ENCODE data around the gene MYO18A.
A peak's percentile ranks its signal among the peaks of the same experiment; 100 is the strongest.

MYO18A gene

DNA sequence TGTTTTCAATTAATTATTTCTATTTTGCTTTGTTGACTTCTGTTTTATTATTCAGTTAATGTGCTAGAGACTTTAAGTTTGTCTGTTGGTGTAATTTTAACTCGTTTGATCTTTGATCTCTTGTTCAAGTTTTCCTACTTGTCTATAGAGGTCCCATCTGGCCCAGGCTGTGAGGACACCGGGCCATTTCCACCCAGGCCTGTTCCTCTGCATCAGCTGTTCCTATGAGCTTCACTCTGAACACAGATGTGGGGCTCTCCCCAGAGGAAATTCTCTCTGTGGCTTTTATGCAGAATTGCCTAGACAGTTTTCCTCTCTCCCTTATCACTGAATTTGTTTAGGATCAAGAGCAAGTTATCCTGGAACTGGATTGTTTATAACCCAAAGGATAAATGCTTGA, 44.7 kb downstream of the MYO18A start:
- H3K4me1 Mint-ChIP-seq = peaks cover 82% of the 10 kb centered on the region
- H3K36me3 Mint-ChIP-seq = peaks cover 51% of the 10 kb centered on the region
- H3K9me3 Mint-ChIP-seq = no peaks in the 10 kb centered on the region
- no peak overlapping the region for H3K4me3 Mint-ChIP-seq
- peak overlapping the region; percentile 68 for H3K27ac Mint-ChIP-seq
- ATAC-seq = no peak
- no peak for DNase-seq (ENCODE audit: low spot score in 2 of 2)

DNA sequence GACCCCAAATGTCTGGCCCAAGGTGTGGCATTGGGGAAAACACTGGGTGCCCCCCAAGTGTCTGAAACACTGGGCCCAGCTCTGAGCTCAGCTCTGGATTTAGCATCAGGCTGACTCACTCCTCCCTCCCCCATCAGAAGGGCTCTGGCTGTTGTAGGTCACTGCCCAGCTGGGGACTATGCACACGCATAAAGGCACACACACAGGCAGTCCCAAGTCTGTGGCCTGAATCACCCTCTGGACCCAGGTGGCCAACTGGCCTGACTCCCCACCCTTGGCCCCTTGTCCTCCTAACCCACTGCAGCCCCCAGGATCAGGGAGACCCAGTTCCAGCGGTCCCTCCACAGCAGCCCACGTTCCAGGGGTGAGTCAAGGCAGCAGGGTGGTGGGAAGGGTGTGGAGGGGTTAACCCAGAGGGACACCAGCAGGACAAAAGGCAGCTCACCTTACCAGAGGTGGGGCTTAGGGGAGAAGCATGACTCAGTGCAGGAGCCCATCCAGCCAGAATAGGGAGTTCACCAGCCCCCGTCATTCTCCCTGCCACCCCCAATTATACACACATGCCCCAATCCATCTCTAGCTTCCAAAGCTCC, 47.0 kb downstream of the MYO18A start:
- Mint-ChIP-seq H3K27ac (peak overlapping the region; percentile 93), H3K4me1 (peaks cover 69% of the 10 kb centered on the region), H3K9me3 (no peaks in the 10 kb centered on the region), H3K36me3 (peaks cover 39% of the 10 kb centered on the region), H3K4me3 (peak overlapping the region; percentile 60)
- ATAC-seq (peak; percentile 55), DNase-seq (ENCODE audit: low spot score in 2 of 2) (no peak)

DNA sequence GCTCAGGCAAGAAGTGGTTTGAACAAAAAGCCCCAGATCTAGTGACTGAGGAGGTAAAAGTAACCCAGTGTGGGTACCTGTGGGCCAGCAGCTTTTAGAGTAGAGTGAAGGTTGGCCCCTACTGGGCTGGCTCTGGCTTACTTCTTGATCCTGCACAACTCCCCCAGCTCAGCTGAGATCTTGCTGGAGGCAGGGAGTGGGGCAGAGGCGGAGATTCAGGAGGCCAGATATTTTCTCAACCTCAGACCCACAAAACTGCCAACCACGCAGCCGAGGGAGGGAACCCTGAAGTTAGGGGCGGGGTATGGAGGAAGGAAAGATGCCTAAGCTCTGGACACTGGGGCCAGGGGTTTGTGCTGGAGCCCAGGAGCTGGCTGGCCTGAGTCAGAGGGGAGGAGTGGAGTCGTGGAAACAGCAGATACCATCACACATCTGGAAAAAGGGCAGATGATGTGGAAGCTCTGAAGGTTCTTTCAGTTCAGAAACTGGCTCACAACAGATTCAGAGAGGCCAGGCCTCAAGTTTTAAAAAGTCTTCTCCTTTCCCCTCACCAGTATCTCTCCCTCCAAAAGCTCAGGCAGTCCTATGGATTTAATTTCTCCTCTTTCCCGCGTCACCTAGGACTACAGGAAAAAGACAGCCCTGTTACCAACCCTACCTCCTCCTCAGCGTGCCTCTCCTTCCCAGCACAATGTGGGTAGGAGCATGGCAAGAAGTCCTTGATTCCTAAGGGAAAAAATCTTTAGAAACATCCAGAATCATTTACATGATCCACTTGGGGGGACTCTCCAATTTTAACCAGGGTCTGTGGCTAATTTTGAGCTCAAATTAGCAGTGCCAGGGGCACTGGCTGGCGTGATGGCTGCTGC, 48.1 kb downstream of the MYO18A start:
- DNase-seq (ENCODE audit: low spot score in 2 of 2) (no peak), ATAC-seq (peak; percentile 60)
- Mint-ChIP-seq H3K9me3 (no peaks in the 10 kb centered on the region), H3K36me3 (peaks cover 39% of the 10 kb centered on the region), H3K4me1 (peaks cover 57% of the 10 kb centered on the region), H3K4me3 (peak overlapping the region; percentile 60), H3K27ac (peak overlapping the region; percentile 93)

DNA sequence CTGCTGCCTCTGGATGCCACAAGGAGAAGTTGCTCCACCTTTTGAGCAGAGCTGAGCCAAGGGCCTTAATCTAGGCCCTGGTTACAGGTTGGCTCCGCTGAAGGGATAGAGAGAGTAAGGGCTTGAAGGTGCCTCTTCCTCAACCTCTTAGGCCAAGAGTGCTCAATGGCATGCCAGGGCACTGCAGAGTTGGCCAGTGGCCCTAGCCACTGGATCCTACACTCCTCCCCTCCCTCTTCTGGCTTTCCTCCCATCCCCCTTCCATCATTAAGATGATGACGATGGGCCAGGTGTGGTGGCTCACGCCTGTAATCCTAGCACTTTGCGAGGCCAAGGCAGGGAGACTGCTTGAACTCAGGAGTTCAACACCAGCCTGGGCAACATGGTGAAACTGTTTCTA, 50.5 kb downstream of the MYO18A start:
- Mint-ChIP-seq H3K4me3 (no peak overlapping the region), H3K4me1 (peaks cover 52% of the 10 kb centered on the region), H3K36me3 (peaks cover 26% of the 10 kb centered on the region), H3K27ac (peak overlapping the region; percentile 67), H3K9me3 (no peaks in the 10 kb centered on the region)
- DNase-seq (ENCODE audit: low spot score in 2 of 2) (no peak), ATAC-seq (no peak)

- peaks cover 19% of the 10 kb centered on the region for H3K36me3 Mint-ChIP-seq
- H3K4me3 Mint-ChIP-seq = no peak overlapping the region
- DNase-seq (ENCODE audit: low spot score in 2 of 2) = no peak
- H3K9me3 Mint-ChIP-seq = no peaks in the 10 kb centered on the region
- H3K4me1 Mint-ChIP-seq = peaks cover 48% of the 10 kb centered on the region
- ATAC-seq = no peak
- no peak overlapping the region for H3K27ac Mint-ChIP-seq
These were observed 52.4 kb downstream of the MYO18A start for GRCh38 chr17:29127840-29128239.

DNA sequence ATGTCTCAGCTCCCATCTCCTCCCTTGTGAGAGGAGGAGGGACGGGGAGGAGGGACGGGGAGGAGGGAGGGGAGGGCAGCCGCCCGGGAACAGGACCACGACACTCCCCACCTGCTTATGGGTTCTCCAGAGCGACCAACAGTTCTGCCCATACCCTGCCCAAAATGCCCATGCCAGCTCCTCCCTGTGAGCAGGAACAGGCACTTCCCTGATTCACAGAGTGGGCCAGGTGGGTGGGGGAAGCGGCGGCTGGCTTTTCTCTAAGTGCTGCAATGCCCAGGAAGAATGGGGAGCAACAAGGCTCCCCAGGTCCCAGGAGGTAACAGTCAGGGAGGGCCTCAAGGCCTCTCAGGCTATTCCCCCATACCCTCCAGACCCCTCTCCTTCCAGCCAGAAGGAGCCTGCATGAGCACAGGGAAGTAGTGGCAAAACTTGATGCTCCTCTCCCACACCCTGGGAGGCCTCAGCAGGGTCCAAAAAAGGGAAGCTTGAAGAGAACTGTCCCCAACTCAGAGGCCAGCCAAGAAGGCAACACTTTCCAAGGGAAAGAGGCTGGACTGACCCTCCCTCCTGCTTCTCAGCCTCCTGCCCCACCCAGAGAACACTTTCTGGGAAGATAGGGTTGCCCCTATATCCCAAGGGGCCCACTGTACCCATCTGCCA, 53.8 kb downstream of the MYO18A start:
- peaks cover 34% of the 10 kb centered on the region for H3K4me1 Mint-ChIP-seq
- ATAC-seq (no peak), DNase-seq (ENCODE audit: low spot score in 2 of 2) (no peak)
- H3K9me3 Mint-ChIP-seq = no peaks in the 10 kb centered on the region
- peak overlapping the region; percentile 84 for H3K27ac Mint-ChIP-seq
- no peak overlapping the region for H3K4me3 Mint-ChIP-seq
- peaks cover 22% of the 10 kb centered on the region for H3K36me3 Mint-ChIP-seq

- peaks cover 26% of the 10 kb centered on the region for H3K4me1 Mint-ChIP-seq
- no peak overlapping the region for H3K4me3 Mint-ChIP-seq
- no peaks in the 10 kb centered on the region for H3K9me3 Mint-ChIP-seq
- DNase-seq (ENCODE audit: low spot score in 2 of 2) (no peak), ATAC-seq (no peak)
- H3K36me3 Mint-ChIP-seq = peaks cover 25% of the 10 kb centered on the region
- peak overlapping the region; percentile 84 for H3K27ac Mint-ChIP-seq
These were observed 54.5 kb downstream of the MYO18A start for GRCh38 chr17:29125651-29126050.

- Mint-ChIP-seq H3K9me3 (no peaks in the 10 kb centered on the region), H3K4me1 (peaks cover 25% of the 10 kb centered on the region), H3K36me3 (peaks cover 32% of the 10 kb centered on the region), H3K4me3 (no peak overlapping the region), H3K27ac (peak overlapping the region; percentile 84)
- DNase-seq (ENCODE audit: low spot score in 2 of 2) (no peak), ATAC-seq (no peak)
These were observed 55.3 kb downstream of the MYO18A start for GRCh38 chr17:29124925-29125273.

- DNase-seq (ENCODE audit: low spot score in 2 of 2) = no peak
- ATAC-seq = peak; percentile 86
- Mint-ChIP-seq H3K36me3 (peaks cover 38% of the 10 kb centered on the region), H3K27ac (peak overlapping the region; percentile 84), H3K9me3 (no peaks in the 10 kb centered on the region), H3K4me3 (no peak overlapping the region), H3K4me1 (peaks cover 25% of the 10 kb centered on the region)
These were observed 55.9 kb downstream of the MYO18A start for GRCh38 chr17:29124135-29124924.

GRCh38 chr17:29123111-29123510, 57.1 kb downstream of the MYO18A start:
- Mint-ChIP-seq H3K9me3 (no peaks in the 10 kb centered on the region), H3K4me1 (peaks cover 19% of the 10 kb centered on the region), H3K36me3 (peaks cover 48% of the 10 kb centered on the region), H3K4me3 (no peak overlapping the region), H3K27ac (peak overlapping the region; percentile 63)
- DNase-seq (ENCODE audit: low spot score in 2 of 2) (no peak), ATAC-seq (no peak)

DNA sequence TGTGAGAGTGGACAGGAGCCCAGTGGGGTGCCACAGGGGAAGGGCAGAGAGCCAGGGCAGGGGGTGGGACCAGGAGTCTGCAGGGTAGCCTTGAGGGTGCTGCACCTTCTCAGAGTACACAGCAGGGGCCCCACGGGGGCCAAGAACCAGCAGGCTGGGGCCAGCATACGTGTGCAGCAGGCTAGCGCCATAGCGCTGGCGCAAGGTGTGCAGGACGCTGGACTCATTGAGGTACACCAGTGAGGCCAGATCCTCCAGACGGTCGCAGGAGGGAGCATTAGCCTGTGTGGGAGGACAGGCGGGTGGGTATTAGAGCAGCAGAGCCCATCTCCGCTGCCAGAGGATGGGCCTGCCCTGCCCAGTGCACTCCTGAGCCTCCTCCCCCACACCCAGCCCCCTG, 58.8 kb downstream of the MYO18A start:
- H3K27ac Mint-ChIP-seq = peak overlapping the region; percentile 63
- ATAC-seq = no peak
- DNase-seq (ENCODE audit: low spot score in 2 of 2) = no peak
- peaks cover 21% of the 10 kb centered on the region for H3K4me1 Mint-ChIP-seq
- no peak overlapping the region for H3K4me3 Mint-ChIP-seq
- peaks cover 56% of the 10 kb centered on the region for H3K36me3 Mint-ChIP-seq
- H3K9me3 Mint-ChIP-seq = no peaks in the 10 kb centered on the region

DNA sequence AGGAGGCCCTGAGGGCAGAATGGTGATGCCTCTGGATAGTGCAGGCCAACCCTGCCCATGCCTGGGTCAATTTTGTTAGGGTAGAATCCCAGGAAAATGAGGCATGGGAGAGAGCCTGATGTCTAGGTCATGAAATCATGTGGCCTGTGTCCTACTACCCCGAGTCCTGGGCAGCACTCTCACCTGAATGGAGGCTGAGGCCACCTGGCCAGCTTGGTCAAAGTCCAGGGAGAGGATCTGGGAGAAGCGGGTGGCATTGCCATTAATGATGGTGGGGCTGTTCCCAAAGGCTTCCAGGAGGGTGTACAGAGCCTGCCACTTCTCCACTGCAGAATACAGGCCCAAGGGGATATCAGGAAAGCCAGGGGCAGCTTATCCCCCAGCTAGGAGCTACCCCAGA, 59.8 kb downstream of the MYO18A start:
- H3K36me3 Mint-ChIP-seq = peaks cover 51% of the 10 kb centered on the region
- peak overlapping the region; percentile 65 for H3K27ac Mint-ChIP-seq
- DNase-seq (ENCODE audit: low spot score in 2 of 2) = no peak
- H3K9me3 Mint-ChIP-seq = no peaks in the 10 kb centered on the region
- H3K4me1 Mint-ChIP-seq = peaks cover 27% of the 10 kb centered on the region
- ATAC-seq = no peak
- no peak overlapping the region for H3K4me3 Mint-ChIP-seq

DNA sequence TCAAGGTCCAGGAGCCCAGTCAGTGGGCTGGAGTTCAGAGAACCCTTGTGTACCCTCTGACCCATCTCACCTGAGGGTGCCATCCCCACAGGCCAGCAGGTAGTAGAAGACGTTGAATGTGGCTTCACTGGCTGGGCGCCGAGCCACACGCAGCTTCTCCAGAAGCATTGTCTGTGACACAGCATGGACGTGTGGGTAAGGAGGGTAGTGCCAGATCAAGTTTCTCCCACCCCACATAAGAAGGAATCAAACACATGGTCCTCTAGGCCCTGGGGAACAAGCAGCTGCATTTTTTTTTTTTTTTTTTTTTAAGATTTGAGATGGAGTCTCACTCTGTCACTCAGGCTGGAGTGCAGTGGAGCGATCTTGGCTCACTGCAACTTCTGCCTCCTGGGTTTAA, 60.9 kb downstream of the MYO18A start:
- ATAC-seq (no peak), DNase-seq (ENCODE audit: low spot score in 2 of 2) (no peak)
- Mint-ChIP-seq H3K36me3 (peaks cover 56% of the 10 kb centered on the region), H3K4me1 (peaks cover 15% of the 10 kb centered on the region), H3K9me3 (no peaks in the 10 kb centered on the region), H3K27ac (peak overlapping the region; percentile 65), H3K4me3 (no peak overlapping the region)

DNA sequence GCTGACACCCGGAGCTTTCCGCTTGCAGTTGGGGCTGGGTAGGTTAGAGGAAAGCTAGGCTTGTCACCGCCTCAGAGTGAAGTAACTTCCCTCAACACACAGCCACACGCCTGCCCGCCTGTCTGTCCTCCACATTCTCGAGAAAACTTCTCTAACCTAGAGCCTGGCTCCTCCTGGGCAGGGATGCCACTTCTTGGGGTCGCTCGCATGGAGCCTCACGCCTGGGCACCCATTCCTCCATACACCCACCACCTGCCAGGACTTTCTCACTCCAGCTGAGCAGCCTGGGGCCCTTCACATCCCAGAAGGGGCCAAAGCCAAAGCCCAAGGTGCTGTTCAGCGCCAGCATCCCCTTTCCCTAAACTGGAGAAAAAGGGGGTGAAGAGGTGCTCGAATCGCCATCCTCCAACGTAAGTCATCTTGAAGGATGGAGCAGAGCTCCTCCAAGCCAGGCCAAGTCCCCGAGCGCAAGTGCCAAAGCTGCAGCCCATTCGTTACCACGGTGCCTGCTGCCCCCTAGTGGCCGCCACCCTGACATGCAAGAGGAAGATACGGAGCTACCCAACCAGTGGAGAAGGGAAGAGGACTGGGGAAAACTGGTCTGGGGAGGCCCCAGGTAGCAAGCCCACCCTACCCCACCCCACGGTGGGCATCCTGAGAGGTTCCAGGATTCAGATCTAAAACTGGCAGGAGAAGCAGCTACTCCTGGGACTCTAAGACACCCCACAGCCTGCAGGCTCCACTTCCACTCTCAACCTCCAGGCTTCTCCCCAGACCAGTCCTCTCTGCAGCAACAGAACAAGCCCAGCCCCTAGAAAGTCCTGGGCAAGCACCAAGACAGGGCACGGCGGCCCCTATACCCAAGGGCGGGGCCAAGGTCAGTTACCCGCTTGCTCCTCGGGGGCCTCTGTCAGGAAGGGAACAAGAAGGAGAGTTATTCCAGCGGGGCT, 63.1 kb downstream of the MYO18A start:
- DNase-seq (ENCODE audit: low spot score in 2 of 2) = peak; percentile 72 to 88
- ATAC-seq = peak; percentile 78
- Mint-ChIP-seq H3K4me3 (no peak overlapping the region), H3K36me3 (peaks cover 62% of the 10 kb centered on the region), H3K4me1 (peaks cover 13% of the 10 kb centered on the region), H3K27ac (peak overlapping the region; percentile 86), H3K9me3 (no peaks in the 10 kb centered on the region)

Data from stimulated activated effector memory CD8-positive, alpha-beta T cell treated with anti-CD3 and anti-CD28 coated beads, Interleukin-12 subunit alpha, Interleukin-12 subunit beta, amount 100 ng/mL, for 72 hours (primary cell).